Mesendoderm (in vitro differentiated cells): ENCODE results near the gene IGFBP5.

Experiments used
- DNase-seq: peaks from one replicate; pipeline ENCODE4 v3.0.0; 2013
- H2AK5ac ChIP-seq: 2 replicates; pipeline ENCODE4 v1.6.1; 2013; ENCODE audit warnings: low read length, inconsistent platforms
- H2BK120ac ChIP-seq: 2 replicates; pipeline ENCODE4 v1.6.1; 2013; ENCODE audit warnings: low read depth, mild to moderate bottlenecking, low read length, moderate library complexity, mixed read lengths
- H2BK15ac ChIP-seq: replicated peaks from 2 replicates; pipeline ENCODE4 v1.6.1; 2013; ENCODE audit warnings: low read depth, mild to moderate bottlenecking, moderate library complexity
- H2BK5ac ChIP-seq: 2 replicates; pipeline ENCODE4 v1.6.1; 2013; ENCODE audit warnings: low read length, inconsistent platforms
- H3K18ac ChIP-seq: 2 replicates; pipeline ENCODE4 v1.6.1; 2013; ENCODE audit warnings: mild to moderate bottlenecking, low read length, mixed read lengths
- H3K23ac ChIP-seq: one replicate; pipeline ENCODE4 v1.6.1; 2013; ENCODE audit warnings: low read length
- H3K27ac ChIP-seq: 2 replicates; pipeline ENCODE4 v1.5.1; 2013; ENCODE audit warnings: low read depth, mild to moderate bottlenecking, inconsistent platforms, low read length, moderate library complexity
- H3K27me3 ChIP-seq: 2 replicates; pipeline ENCODE4 v1.6.1; 2013; ENCODE audit warnings: low read length, control low read depth, mild to moderate bottlenecking, inconsistent platforms; ENCODE audit not compliant: insufficient read depth, poor library complexity
- H3K36me3 ChIP-seq: 2 replicates; pipeline ENCODE4 v1.6.1; 2013; ENCODE audit warnings: low read length, inconsistent platforms; ENCODE audit not compliant: control insufficient read depth, insufficient read depth
- H3K4ac ChIP-seq: one replicate; pipeline ENCODE4 v1.6.1; 2013; ENCODE audit warnings: low read depth, mild to moderate bottlenecking, low read length, moderate library complexity
- H3K4me1 ChIP-seq: 2 replicates; pipeline ENCODE4 v1.6.1; 2013; ENCODE audit warnings: low read depth, low read length, inconsistent platforms; ENCODE audit not compliant: control insufficient read depth
- H3K4me2 ChIP-seq: 2 replicates; pipeline ENCODE4 v1.6.1; 2013; ENCODE audit warnings: low read length
- H3K4me3 ChIP-seq: 2 replicates; pipeline ENCODE4 v1.5.1; 2013; ENCODE audit warnings: mild to moderate bottlenecking, low read length
- H3K56ac ChIP-seq: one replicate; pipeline ENCODE4 v1.6.1; 2013; ENCODE audit warnings: low read length
- H3K79me1 ChIP-seq: 2 replicates; pipeline ENCODE4 v1.6.1; 2013; ENCODE audit warnings: low read length, inconsistent platforms
- H3K79me2 ChIP-seq: 2 replicates; pipeline ENCODE4 v1.6.1; 2013; ENCODE audit warnings: mild to moderate bottlenecking, low read length; ENCODE audit not compliant: control insufficient read depth, insufficient read depth
- H3K9ac ChIP-seq: 2 replicates; pipeline ENCODE4 v1.6.1; 2013; ENCODE audit warnings: low read length, inconsistent platforms
- H4K5ac ChIP-seq: one replicate; pipeline ENCODE4 v1.6.1; 2013; ENCODE audit warnings: low read length
- H4K8ac ChIP-seq: one replicate; pipeline ENCODE4 v1.6.1; 2013; ENCODE audit warnings: low read depth, mild to moderate bottlenecking, control low read depth, low read length, moderate library complexity
- WGBS: extraction: QIAGEN DNeasy Blood & Tissue Kit; methylation state at CpG from one replicate; pipeline ENCODE4 v1.1.7; 2013; ENCODE audit warnings: low lambda C conversion rate, missing lambda C conversion rate; ENCODE audit not compliant: insufficient coverage; ENCODE audit errors: extremely low coverage; 5-methylcytosine and 5-hydroxymethylcytosine counted together

IGFBP5 gene

DNA sequence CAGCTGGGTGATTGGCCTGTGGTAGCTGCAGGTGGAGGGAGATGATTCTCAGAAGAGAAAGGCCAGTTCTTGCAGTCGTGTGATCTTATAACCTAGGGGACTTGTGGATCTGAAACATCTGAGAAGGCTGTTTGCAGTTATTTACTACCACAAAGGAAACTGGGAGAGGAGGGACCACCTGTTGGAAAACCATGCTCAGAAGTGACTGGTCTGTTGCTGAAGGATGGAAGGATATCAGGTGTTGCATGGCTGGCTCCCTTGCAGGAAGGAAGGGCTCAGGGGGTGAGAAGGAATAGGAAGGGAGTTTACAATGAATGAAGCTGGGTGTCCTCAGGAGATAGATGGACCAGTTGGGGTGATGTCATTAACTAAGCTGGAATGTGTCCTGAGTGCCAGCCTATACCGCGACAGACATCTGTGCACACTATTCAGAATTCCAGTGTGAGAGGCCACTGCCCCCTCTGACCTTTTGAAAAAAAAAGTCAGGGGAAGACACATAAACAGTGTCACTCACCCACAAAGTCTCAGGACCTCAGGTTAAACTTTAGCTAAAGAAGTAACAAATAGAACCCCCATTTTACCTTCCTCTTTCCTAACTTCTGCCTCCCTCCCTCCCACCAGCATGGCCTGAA lies 44.6 kb downstream of the IGFBP5 start:
- Histone ChIP-seq H3K27ac (no peak overlapping the region), H3K4me2 (no peak overlapping the region), H2BK5ac (no peak overlapping the region), H3K9ac (no peak overlapping the region), H2BK15ac (no peak overlapping the region), H4K5ac (no peak overlapping the region), H3K27me3 (no peaks in the 10 kb centered on the region), H3K18ac (no peak overlapping the region), H3K4me3 (no peak overlapping the region), H3K79me1 (peaks cover 6% of the 10 kb centered on the region), H4K8ac (no peak overlapping the region), H3K4me1 (no peaks in the 10 kb centered on the region), H2AK5ac (no peak overlapping the region), H3K79me2 (peaks cover 7% of the 10 kb centered on the region), H3K56ac (no peak overlapping the region), H3K36me3 (no peaks in the 10 kb centered on the region), H2BK120ac (no peak overlapping the region), H3K4ac (no peak overlapping the region), H3K23ac (no peak overlapping the region)
- no CpG with 5 or more reads among the region's 3 CpGs for WGBS
- no peak for DNase-seq

DNA sequence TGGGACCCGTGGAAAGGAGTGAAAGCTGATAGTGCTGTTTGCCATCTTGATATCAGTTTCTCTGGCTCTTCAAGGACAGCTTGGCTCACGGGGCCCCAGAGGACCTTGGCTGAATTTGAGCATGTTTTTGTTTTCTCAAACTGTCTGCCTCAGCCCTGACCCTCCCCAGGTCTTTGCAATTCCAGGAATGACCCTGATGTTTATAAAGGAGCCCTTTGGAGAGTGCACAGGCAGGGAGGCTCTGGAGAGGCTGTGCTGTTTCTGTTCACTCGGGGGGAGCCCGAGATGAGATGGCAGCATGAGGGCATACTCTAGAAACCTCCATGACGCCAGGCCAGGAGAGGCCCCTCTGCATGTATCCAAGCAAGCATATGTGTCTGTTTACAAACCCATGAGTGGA lies 45.8 kb downstream of the IGFBP5 start:
- H2BK5ac ChIP-seq = no peak overlapping the region

GRCh38 chr2:216648105-216648504 lies 47.2 kb downstream of the IGFBP5 start:
- Histone ChIP-seq H3K23ac (no peak overlapping the region), H3K4me1 (peaks cover 8% of the 10 kb centered on the region), H3K9ac (no peak overlapping the region), H3K79me1 (peaks cover 3% of the 10 kb centered on the region), H3K4me3 (no peak overlapping the region), H2BK5ac (no peak overlapping the region), H3K4me2 (no peak overlapping the region), H2BK15ac (no peak overlapping the region), H3K36me3 (no peaks in the 10 kb centered on the region), H4K8ac (no peak overlapping the region), H3K56ac (no peak overlapping the region), H3K79me2 (peaks cover 9% of the 10 kb centered on the region), H2AK5ac (no peak overlapping the region), H3K27ac (no peak overlapping the region), H3K4ac (no peak overlapping the region), H3K18ac (no peak overlapping the region), H3K27me3 (no peaks in the 10 kb centered on the region), H2BK120ac (no peak overlapping the region), H4K5ac (no peak overlapping the region)
- no peak for DNase-seq
- WGBS = no CpG with 5 or more reads among the region's 3 CpGs

More for the DNA sequence above, 45.8 kb downstream of the IGFBP5 start:
- no peak for DNase-seq
- Histone ChIP-seq H3K56ac (no peak overlapping the region), H2AK5ac (no peak overlapping the region), H3K36me3 (no peaks in the 10 kb centered on the region), H3K4me1 (peaks cover 2% of the 10 kb centered on the region), H3K4me3 (no peak overlapping the region), H3K4ac (no peak overlapping the region), H3K23ac (no peak overlapping the region), H4K8ac (no peak overlapping the region), H3K18ac (no peak overlapping the region), H3K79me2 (peaks cover 8% of the 10 kb centered on the region), H4K5ac (no peak overlapping the region), H3K27me3 (no peaks in the 10 kb centered on the region), H3K79me1 (peaks cover 7% of the 10 kb centered on the region), H3K27ac (no peak overlapping the region), H2BK15ac (no peak overlapping the region), H3K9ac (no peak overlapping the region), H2BK120ac (no peak overlapping the region), H3K4me2 (no peak overlapping the region)
- no CpG with 5 or more reads among the region's 5 CpGs for WGBS

GRCh38 chr2:216646116-216646515 lies 49.2 kb downstream of the IGFBP5 start:
- Histone ChIP-seq H3K4me2 (no peak overlapping the region), H3K27me3 (no peaks in the 10 kb centered on the region), H3K18ac (no peak overlapping the region), H3K79me2 (peaks cover 11% of the 10 kb centered on the region), H3K56ac (no peak overlapping the region), H2BK5ac (no peak overlapping the region), H3K79me1 (peaks cover 3% of the 10 kb centered on the region), H4K8ac (no peak overlapping the region), H3K36me3 (no peaks in the 10 kb centered on the region), H2BK120ac (no peak overlapping the region), H4K5ac (no peak overlapping the region), H3K9ac (no peak overlapping the region), H3K4me3 (no peak overlapping the region), H2AK5ac (no peak overlapping the region), H2BK15ac (no peak overlapping the region), H3K27ac (no peak overlapping the region), H3K4me1 (peaks cover 8% of the 10 kb centered on the region), H3K23ac (no peak overlapping the region), H3K4ac (no peak overlapping the region)
- no CpG with 5 or more reads among the region's 3 CpGs for WGBS
- no peak for DNase-seq

- no peak overlapping the region for H2AK5ac ChIP-seq
- no peaks in the 10 kb centered on the region for H3K27me3 ChIP-seq
- DNase-seq = no peak
- H3K79me2 ChIP-seq = peaks cover 13% of the 10 kb centered on the region
- no peak overlapping the region for H2BK5ac ChIP-seq
- H3K9ac ChIP-seq = no peak overlapping the region
- H2BK15ac ChIP-seq = no peak overlapping the region
- no peak overlapping the region for H3K23ac ChIP-seq
- WGBS = no CpG with 5 or more reads among the region's 3 CpGs
- no peak overlapping the region for H4K5ac ChIP-seq
- H3K56ac ChIP-seq = no peak overlapping the region
- no peak overlapping the region for H2BK120ac ChIP-seq
- no peak overlapping the region for H4K8ac ChIP-seq
- no peak overlapping the region for H3K4me2 ChIP-seq
- H3K18ac ChIP-seq = no peak overlapping the region
- H3K4me3 ChIP-seq = no peak overlapping the region
- H3K4me1 ChIP-seq = peaks cover 8% of the 10 kb centered on the region
- peaks cover 3% of the 10 kb centered on the region for H3K79me1 ChIP-seq
- H3K4ac ChIP-seq = no peak overlapping the region
- H3K27ac ChIP-seq = no peak overlapping the region
- H3K36me3 ChIP-seq = no peaks in the 10 kb centered on the region
Observed at GRCh38 chr2:216645636-216645950, 49.8 kb downstream of the IGFBP5 start.
